SK-N-SH (cell line): Measurements from ENCODE around the gene R3HDM1. TPM values are rescaled to one million over a fixed set of nuclear protein-coding genes. Genes with fewer than 3 reads are reported as not detected.

ENCODE experiments used
- CTCF ChIA-PET: fragments of 300-600, 350-600 bp; formaldehyde crosslinking; extraction: SDS; loops from one replicate; lab custom pipeline; 2021; lab: Yijun Ruan, JAX
- POLR2A ChIA-PET: fragments of 350-600 bp; sonication (Branson Sonifier 250); formaldehyde crosslinking; extraction: SDS; loops from one replicate; lab custom pipeline; 2020; ENCODE audit warnings: antibody characterized with exemption, inconsistent platforms; lab: Yijun Ruan, JAX
- DNase-seq: peaks from one replicate; pipeline ENCODE4 v3.0.0; 2012
- H2AFZ ChIP-seq: fragments of 200-600 bp; sonication (generic); 2 replicates; pipeline ENCODE4 v1.8.1; 2016; ENCODE audit warnings: antibody characterized with exemption, mild to moderate bottlenecking, low read depth
- H3F3A ChIP-seq: fragments of 200-600 bp; sonication (generic); replicated peaks from 2 replicates; pipeline ENCODE3; 2016; ENCODE audit warnings: antibody characterized with exemption, mild to moderate bottlenecking; ENCODE audit not compliant: insufficient read depth
- H3K27ac ChIP-seq, 2 experiments: fragments of 200-500 bp in 1 of 2; fragments of 200-600 bp in 1 of 2; sonication (Bioruptor generic) in 1 of 2; sonication (generic), shearing (Covaris generic) in 1 of 2; 2 replicates each; pipeline versions ENCODE4 v1.5.1 to v1.6.1; 2014 to 2016; ENCODE audit warnings: low read depth in 2 of 2, inconsistent platforms in 1 of 2, low read length in 1 of 2, mild to moderate bottlenecking in 1 of 2, mixed read lengths in 1 of 2
- H3K27me3 ChIP-seq: fragments of 200-600 bp; sonication (generic), shearing (Covaris generic); 2 replicates; pipeline ENCODE4 v1.6.1; 2016; ENCODE audit warnings: mixed run types; ENCODE audit not compliant: insufficient read depth
- H3K36me3 ChIP-seq, 2 experiments: fragments of 200-500 bp in 1 of 2; fragments of 200-600 bp in 1 of 2; sonication (Bioruptor generic) in 1 of 2; sonication (generic) in 1 of 2; replicated peaks in 1 of 2; 2 replicates each; pipeline versions ENCODE3 to v1.5.1; 2014 to 2016; ENCODE audit warnings: low read length in 1 of 2, mild to moderate bottlenecking in 1 of 2; ENCODE audit not compliant: insufficient read depth in 2 of 2, control insufficient read depth in 1 of 2
- H3K4me1 ChIP-seq, 2 experiments: fragments of 200-500 bp in 1 of 2; fragments of 200-600 bp in 1 of 2; sonication (Bioruptor generic) in 1 of 2; sonication (generic), shearing (Covaris generic) in 1 of 2; 2 replicates each; pipeline versions ENCODE4 v1.5.1 to v1.6.1; 2014 to 2016; ENCODE audit warnings: low read depth in 1 of 2, low read length in 1 of 2, mixed run types in 1 of 2; ENCODE audit not compliant: insufficient read depth in 2 of 2, control insufficient read depth in 1 of 2
- H3K4me2 ChIP-seq: fragments of 200-600 bp; sonication (generic), shearing (Covaris generic); 2 replicates; pipeline ENCODE4 v1.6.1; 2017; ENCODE audit warnings: mixed run types
- H3K4me3 ChIP-seq, 2 experiments: fragments of 200-500 bp in 1 of 2; fragments of 200-600 bp in 1 of 2; sonication (Bioruptor generic) in 1 of 2; sonication (generic), shearing (Covaris generic) in 1 of 2; 2 replicates each; pipeline versions ENCODE4 v1.5.1 to v1.8.1; 2014 to 2016; ENCODE audit warnings: low read depth in 2 of 2, inconsistent platforms in 1 of 2, low read length in 1 of 2, mild to moderate bottlenecking in 1 of 2, mixed read lengths in 1 of 2, moderate library complexity in 1 of 2
- H3K79me2 ChIP-seq: fragments of 200-600 bp; sonication (generic); 2 replicates; pipeline ENCODE4 v1.8.1; 2017; ENCODE audit warnings: mild to moderate bottlenecking; ENCODE audit not compliant: insufficient read depth
- H3K9ac ChIP-seq: fragments of 200-600 bp; sonication (generic); 2 replicates; pipeline ENCODE4 v1.6.1; 2017; ENCODE audit warnings: mixed run types
- H3K9me2 ChIP-seq: fragments of 200-600 bp; sonication (generic); 2 replicates; pipeline ENCODE4 v1.6.1; 2017; ENCODE audit warnings: mixed run types
- H3K9me3 ChIP-seq: fragments of 200-600 bp; sonication (generic); 2 replicates; pipeline ENCODE4 v1.6.1; 2017; ENCODE audit warnings: mixed run types, mild to moderate bottlenecking, moderate library complexity
- H4K20me1 ChIP-seq: fragments of 200-600 bp; sonication (generic); 2 replicates; pipeline ENCODE4 v1.6.1; 2017; ENCODE audit warnings: mild to moderate bottlenecking, mixed run types; ENCODE audit not compliant: insufficient read depth
- CTCF ChIP-seq: fragments of 200-600 bp; sonication (generic); IDR thresholded peaks from 2 replicates; pipeline ENCODE4 v1.6.1; 2017; ENCODE audit warnings: antibody characterized with exemption, mild to moderate bottlenecking, moderate library complexity
- ELF1 ChIP-seq: IDR thresholded peaks from 2 replicates; pipeline ENCODE4 v1.4.0; 2012
- EZH2phosphoT487 ChIP-seq: fragments of 200-600 bp; sonication (generic); IDR thresholded peaks from 2 replicates; pipeline ENCODE4 v1.6.1; 2017; ENCODE audit warnings: low read depth, mixed run types, mild to moderate bottlenecking, antibody characterized with exemption, moderate library complexity, borderline replicate concordance
- FOSL2 ChIP-seq: IDR thresholded peaks from 2 replicates; pipeline ENCODE4 v1.4.0; 2012; ENCODE audit warnings: low read depth, mild to moderate bottlenecking, moderate library complexity, borderline replicate concordance
- GABPA ChIP-seq: IDR thresholded peaks from 2 replicates; pipeline ENCODE4 v1.4.0; 2012; ENCODE audit warnings: low read depth, mild to moderate bottlenecking
- GATA2 ChIP-seq: sonication (generic); formaldehyde crosslinking; IDR thresholded peaks from 2 replicates; pipeline ENCODE4 v1.5.0; 2020; ENCODE audit warnings: mild to moderate bottlenecking, missing genetic modification reagents
- JUND ChIP-seq: IDR thresholded peaks from 2 replicates; pipeline ENCODE4 v1.4.0; 2012
- MXI1 ChIP-seq: IDR thresholded peaks from 2 replicates; pipeline ENCODE4 v1.6.1; 2012; ENCODE audit warnings: mild to moderate bottlenecking, low read depth, low read length, improper control_type of control experiment
- NFIC ChIP-seq: IDR thresholded peaks from 2 replicates; pipeline ENCODE4 v1.4.0; 2012; ENCODE audit warnings: borderline replicate concordance
- NRF1 ChIP-seq: IDR thresholded peaks from 2 replicates; pipeline ENCODE4 v1.6.1; 2012; ENCODE audit warnings: low read depth, mild to moderate bottlenecking, low read length
- RAD21 ChIP-seq: IDR thresholded peaks from 2 replicates; pipeline ENCODE4 v1.6.1; 2012; ENCODE audit warnings: mild to moderate bottlenecking, low read length
- RXRA ChIP-seq: IDR thresholded peaks from 2 replicates; pipeline ENCODE4 v1.4.0; 2012; ENCODE audit warnings: low read depth, mild to moderate bottlenecking, borderline replicate concordance
- SIN3A ChIP-seq: IDR thresholded peaks from 2 replicates; pipeline ENCODE4 v1.6.1; 2012; ENCODE audit warnings: low read depth, mild to moderate bottlenecking, low read length, moderate library complexity, borderline replicate concordance
- TEAD4 ChIP-seq: IDR thresholded peaks from 2 replicates; pipeline ENCODE4 v1.4.0; 2012; ENCODE audit warnings: mild to moderate bottlenecking, borderline replicate concordance; ENCODE audit not compliant: insufficient read depth
- WGBS: methylation state at CpG from one replicate; pipeline ENCODE4 v1.1.6; 2017; ENCODE audit warnings: low lambda C conversion rate; 5-methylcytosine and 5-hydroxymethylcytosine counted together
- polyA plus RNA-seq, 3 experiments: library from polyadenylated mRNA; depleted of rRNA; stranded (reverse); fragments of >200 nt; gene quantifications; 2 replicates each; pipeline ENCODE4 v1.2.3, GENCODE V29; 2012

The R3HDM1 gene
- polyA plus RNA-seq, 1 of the 3 experiments (the other 2 are of a cell fraction) = 38.2 TPM

DNA sequence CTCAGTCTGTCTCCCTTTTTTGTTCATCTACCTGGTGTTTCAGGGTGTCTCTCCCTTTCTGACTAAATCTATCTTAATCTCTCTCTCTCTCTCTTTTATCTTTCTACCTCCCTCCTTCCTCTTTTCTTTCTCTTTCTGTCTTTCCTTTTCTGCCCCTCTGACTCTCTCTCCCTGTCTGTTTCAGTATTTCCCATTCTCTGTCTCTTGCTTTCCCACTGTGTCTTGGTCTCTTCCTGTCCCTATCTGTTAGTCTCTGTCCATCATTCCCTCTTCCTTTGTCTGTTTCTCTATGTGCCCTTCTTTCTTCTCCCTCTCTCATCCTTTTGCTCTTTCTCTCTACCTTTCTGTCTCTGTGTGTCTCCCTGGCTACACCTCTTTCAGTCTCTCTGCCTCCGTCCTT, 56.7 kb downstream of the R3HDM1 start:
- DNase-seq = no peak
- TF ChIP-seq FOSL2 = no peak
- no peak for TF ChIP-seq EZH2phosphoT487
- no peak for TF ChIP-seq SIN3A
- no peak for TF ChIP-seq RAD21
- TF ChIP-seq ELF1 = no peak

GRCh38 chr2:135590619-135591260, 59.5 kb downstream of the R3HDM1 start:
- Histone ChIP-seq H3K36me3 (peaks cover 3% of the 10 kb centered on the region in 2 experiments), H3K9me3 (no peaks in the 10 kb centered on the region), H2AFZ (no peak overlapping the region), H3K27me3 (no peaks in the 10 kb centered on the region), H3K4me1 (no peaks in the 10 kb centered on the region; a peak in 2 of 4 replicates), H3K79me2 (no peaks in the 10 kb centered on the region), H3K4me3 (no peak overlapping the region), H3F3A (peaks cover 4% of the 10 kb centered on the region), H3K27ac (no peak overlapping the region), H3K9me2 (no peaks in the 10 kb centered on the region), H4K20me1 (no peaks in the 10 kb centered on the region), H3K9ac (no peak overlapping the region), H3K4me2 (no peak overlapping the region)
- CTCF ChIA-PET = interaction anchor here (1.2 to 1.3 kb wide), 3 partner anchors 9 to 42 kb away, joined by 3 to 9 read pairs (median 3); no protein-coding TSS in a partner anchor
- whole genome bisulfite sequencing = 67% methylated on average over 2 of the region's 2 CpGs
- DNase-seq = no peak
- POLR2A ChIA-PET = no interaction called here
- TF ChIP-seq MXI1 (no peak), NFIC (no peak), ELF1 (no peak), CTCF (no peak), NRF1 (no peak), TEAD4 (no peak), GATA2 (CRISPR knock-in tag) (no peak), GABPA (no peak), JUND (no peak), RXRA (no peak), RAD21 (no peak)

More for the DNA sequence above, 56.7 kb downstream of the R3HDM1 start:
- no peak overlapping the region for H3K4me3 ChIP-seq
- no peak overlapping the region for H2AFZ ChIP-seq
- H4K20me1 ChIP-seq = no peaks in the 10 kb centered on the region
- ChIA-PET POLR2A (no interaction called here), CTCF (interaction anchor here (0.6 to 1.3 kb wide), 2 partner anchors 17 to 1470 kb away, joined by 3 read pairs; no protein-coding TSS in a partner anchor)
- no peaks in the 10 kb centered on the region for H3K27me3 ChIP-seq
- no peak overlapping the region for H3K9ac ChIP-seq
- H3K36me3 ChIP-seq = peaks cover 3% of the 10 kb centered on the region in 2 experiments
- H3F3A ChIP-seq = peaks cover 7% of the 10 kb centered on the region
- H3K79me2 ChIP-seq = no peaks in the 10 kb centered on the region; the same call in 1 of the 2 replicates
- H3K9me2 ChIP-seq = no peaks in the 10 kb centered on the region
- 100% methylated on average over 1 of the region's 1 CpG for WGBS
- H3K27ac ChIP-seq = no peak overlapping the region
- peaks cover 0 to 3% of the 10 kb centered on the region in 2 experiments; a peak in 2 of 4 replicates for H3K4me1 ChIP-seq
- H3K9me3 ChIP-seq = no peaks in the 10 kb centered on the region
- no peak overlapping the region for H3K4me2 ChIP-seq
